Measurements from ENCODE around the gene ZW10.

ZW10 gene

GRCh38 chr11:113773416-113774173, at the start of gene ZW10:
Gene ZW10, minus strand, starts transcription at chr11:113773692. Its CDS starts 26 bp downstream, at chr11:113773666.
- H3K4me1 ChIP-seq (ENCODE audit: control insufficient read depth, insufficient read depth, low read length), result peaks cover 11% of the 10 kb centered on the region
- peaks cover 6% of the 10 kb centered on the region for H3K36me3 ChIP-seq (ENCODE audit: control insufficient read depth, insufficient read depth, low read length, severe bottlenecking)
- H3K4me3 ChIP-seq (ENCODE audit: low read length), result peak within 1 kb of the TSS; percentile 90
- peak; percentile 100 for DNase-seq (ENCODE audit: low read depth)
- H3K27me3 ChIP-seq (replicated peaks; ENCODE audit: control insufficient read depth, insufficient read depth, low read length), result no peaks in the 10 kb centered on the region
- no peaks in the 10 kb centered on the region for H3K9me3 ChIP-seq (ENCODE audit: control insufficient read depth, low read length)
- peak within 1 kb of the TSS; percentile 91 for H3K9ac ChIP-seq (ENCODE audit: low read length)

DNA sequence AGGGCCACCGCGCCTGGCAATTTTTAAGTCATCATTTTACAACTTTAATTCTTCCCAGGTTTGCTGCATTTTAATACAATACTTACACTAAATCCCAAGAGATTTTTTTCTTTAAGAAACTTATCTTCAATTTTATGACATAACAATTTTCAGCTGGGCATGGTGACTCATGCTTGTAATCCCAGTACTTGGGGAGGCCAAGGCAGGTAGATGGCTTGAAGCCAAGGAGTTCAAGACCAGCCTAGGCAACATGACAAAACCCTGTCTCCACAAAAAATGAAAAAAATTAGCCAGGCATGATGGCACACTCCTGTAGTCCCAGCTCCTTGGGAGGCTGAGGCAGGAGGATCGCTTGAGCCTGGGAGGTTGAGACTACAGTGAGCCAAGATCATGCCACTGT, 44.9 kb upstream of the ZW10 start:
- Histone ChIP-seq H3K4me1 (ENCODE audit: control insufficient read depth, insufficient read depth, low read length) (no peaks in the 10 kb centered on the region), H3K4me3 (ENCODE audit: low read length) (no peak overlapping the region), H3K9me3 (ENCODE audit: control insufficient read depth, low read length) (no peaks in the 10 kb centered on the region), H3K36me3 (ENCODE audit: control insufficient read depth, insufficient read depth, low read length, severe bottlenecking) (peaks cover 30% of the 10 kb centered on the region), H3K9ac (ENCODE audit: low read length) (no peak overlapping the region), H3K27me3 (replicated peaks; ENCODE audit: control insufficient read depth, insufficient read depth, low read length) (no peaks in the 10 kb centered on the region)
- no peak for DNase-seq (ENCODE audit: low read depth)

DNA sequence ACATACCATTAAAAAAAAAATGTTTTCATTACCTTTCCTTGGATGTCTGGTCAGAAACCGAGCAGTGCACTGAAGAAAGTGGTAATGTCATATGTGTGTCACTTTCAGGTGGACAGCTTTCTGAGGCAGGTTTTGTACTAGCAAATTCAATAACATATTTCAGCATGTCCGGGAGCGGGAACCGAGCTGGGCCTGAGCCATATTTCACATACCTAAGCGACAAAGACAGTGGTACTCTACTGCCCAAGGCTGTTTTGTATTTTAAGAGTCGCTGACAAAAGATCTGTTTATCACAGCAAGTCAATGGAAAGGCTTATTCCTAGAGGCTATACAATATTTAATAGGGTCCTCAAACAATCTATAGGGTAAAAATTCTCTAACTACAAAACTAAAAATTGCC, 44.1 kb upstream of the ZW10 start:
- Histone ChIP-seq H3K9me3 (ENCODE audit: control insufficient read depth, low read length) (no peaks in the 10 kb centered on the region), H3K4me1 (ENCODE audit: control insufficient read depth, insufficient read depth, low read length) (no peaks in the 10 kb centered on the region), H3K36me3 (ENCODE audit: control insufficient read depth, insufficient read depth, low read length, severe bottlenecking) (peaks cover 34% of the 10 kb centered on the region), H3K9ac (ENCODE audit: low read length) (no peak overlapping the region), H3K27me3 (replicated peaks; ENCODE audit: control insufficient read depth, insufficient read depth, low read length) (no peaks in the 10 kb centered on the region), H3K4me3 (ENCODE audit: low read length) (no peak overlapping the region)
- DNase-seq (ENCODE audit: low read depth), result no peak

- H3K9ac ChIP-seq (ENCODE audit: low read length), result no peak overlapping the region
- no peak overlapping the region for H3K4me3 ChIP-seq (ENCODE audit: low read length)
- H3K36me3 ChIP-seq (ENCODE audit: control insufficient read depth, insufficient read depth, low read length, severe bottlenecking), result peaks cover 37% of the 10 kb centered on the region
- no peaks in the 10 kb centered on the region for H3K9me3 ChIP-seq (ENCODE audit: control insufficient read depth, low read length)
- DNase-seq (ENCODE audit: low read depth), result peak; percentile 3
- no peaks in the 10 kb centered on the region for H3K27me3 ChIP-seq (replicated peaks; ENCODE audit: control insufficient read depth, insufficient read depth, low read length)
- H3K4me1 ChIP-seq (ENCODE audit: control insufficient read depth, insufficient read depth, low read length), result no peaks in the 10 kb centered on the region
Measured at GRCh38 chr11:113817162-113817561, 43.7 kb upstream of the ZW10 start.

DNA sequence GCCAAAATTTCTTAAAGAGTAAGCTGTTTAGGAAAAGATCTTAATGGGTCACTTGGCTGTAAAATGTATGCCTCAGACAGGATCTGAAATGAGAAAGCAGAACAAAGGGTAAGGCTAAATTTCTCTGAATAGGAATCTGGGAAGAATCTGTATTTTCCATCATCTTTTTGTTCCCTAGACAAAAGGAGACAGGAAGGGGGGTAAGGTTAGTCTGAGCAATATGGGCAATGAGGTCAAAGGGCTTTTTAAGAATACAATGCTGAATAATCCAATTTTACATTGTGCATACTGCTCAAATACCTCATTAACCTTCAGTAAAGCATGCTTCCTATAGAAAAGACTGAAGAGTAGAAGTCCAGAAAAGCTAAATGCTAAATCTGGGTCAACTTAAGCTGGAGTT, 40.7 kb upstream of the ZW10 start:
- Histone ChIP-seq H3K36me3 (ENCODE audit: control insufficient read depth, insufficient read depth, low read length, severe bottlenecking) (peaks cover 33% of the 10 kb centered on the region), H3K4me3 (ENCODE audit: low read length) (no peak overlapping the region), H3K4me1 (ENCODE audit: control insufficient read depth, insufficient read depth, low read length) (no peaks in the 10 kb centered on the region), H3K9me3 (ENCODE audit: control insufficient read depth, low read length) (no peaks in the 10 kb centered on the region), H3K27me3 (replicated peaks; ENCODE audit: control insufficient read depth, insufficient read depth, low read length) (no peaks in the 10 kb centered on the region), H3K9ac (ENCODE audit: low read length) (no peak overlapping the region)
- DNase-seq (ENCODE audit: low read depth), result no peak

- H3K9me3 ChIP-seq (ENCODE audit: control insufficient read depth, low read length), result no peaks in the 10 kb centered on the region
- no peaks in the 10 kb centered on the region for H3K27me3 ChIP-seq (replicated peaks; ENCODE audit: control insufficient read depth, insufficient read depth, low read length)
- no peak overlapping the region for H3K9ac ChIP-seq (ENCODE audit: low read length)
- peaks cover 53% of the 10 kb centered on the region for H3K36me3 ChIP-seq (ENCODE audit: control insufficient read depth, insufficient read depth, low read length, severe bottlenecking)
- no peak overlapping the region for H3K4me3 ChIP-seq (ENCODE audit: low read length)
- no peak for DNase-seq (ENCODE audit: low read depth)
- H3K4me1 ChIP-seq (ENCODE audit: control insufficient read depth, insufficient read depth, low read length), result peaks cover 12% of the 10 kb centered on the region
Measured at GRCh38 chr11:113808931-113809330, 35.4 kb upstream of the ZW10 start.

GRCh38 chr11:113806406-113806805, 32.9 kb upstream of the ZW10 start:
- H3K36me3 ChIP-seq (ENCODE audit: control insufficient read depth, insufficient read depth, low read length, severe bottlenecking), result peaks cover 48% of the 10 kb centered on the region
- peaks cover 12% of the 10 kb centered on the region for H3K4me1 ChIP-seq (ENCODE audit: control insufficient read depth, insufficient read depth, low read length)
- DNase-seq (ENCODE audit: low read depth), result peak; percentile 13
- no peaks in the 10 kb centered on the region for H3K27me3 ChIP-seq (replicated peaks; ENCODE audit: control insufficient read depth, insufficient read depth, low read length)
- no peak overlapping the region for H3K4me3 ChIP-seq (ENCODE audit: low read length)
- H3K9me3 ChIP-seq (ENCODE audit: control insufficient read depth, low read length), result no peaks in the 10 kb centered on the region
- H3K9ac ChIP-seq (ENCODE audit: low read length), result no peak overlapping the region

GRCh38 chr11:113805640-113806039, 32.1 kb upstream of the ZW10 start:
- no peak for DNase-seq (ENCODE audit: low read depth)
- Histone ChIP-seq H3K4me1 (ENCODE audit: control insufficient read depth, insufficient read depth, low read length) (peaks cover 12% of the 10 kb centered on the region), H3K4me3 (ENCODE audit: low read length) (no peak overlapping the region), H3K36me3 (ENCODE audit: control insufficient read depth, insufficient read depth, low read length, severe bottlenecking) (peaks cover 51% of the 10 kb centered on the region), H3K9me3 (ENCODE audit: control insufficient read depth, low read length) (no peaks in the 10 kb centered on the region), H3K27me3 (replicated peaks; ENCODE audit: control insufficient read depth, insufficient read depth, low read length) (no peaks in the 10 kb centered on the region), H3K9ac (ENCODE audit: low read length) (no peak overlapping the region)

DNA sequence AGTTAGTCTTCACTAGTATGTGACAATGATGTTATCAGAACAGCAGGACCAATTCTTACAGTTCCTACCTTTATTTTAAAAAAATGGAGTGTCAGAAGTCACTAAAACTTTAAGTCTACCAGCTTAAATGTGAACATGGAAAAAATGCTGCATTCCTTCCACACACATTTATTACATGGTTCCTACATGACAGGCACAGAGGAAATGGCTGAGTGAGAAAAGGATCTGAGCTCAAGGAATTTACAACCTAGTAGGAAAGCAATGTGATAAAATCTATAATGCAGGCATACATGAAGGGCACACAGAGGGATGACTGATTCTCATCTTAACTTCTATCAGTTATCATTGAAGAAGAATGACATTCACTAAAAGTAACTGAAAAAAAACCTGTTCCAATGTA, 29.1 kb upstream of the ZW10 start:
- Histone ChIP-seq H3K36me3 (ENCODE audit: control insufficient read depth, insufficient read depth, low read length, severe bottlenecking) (peaks cover 48% of the 10 kb centered on the region), H3K9me3 (ENCODE audit: control insufficient read depth, low read length) (no peaks in the 10 kb centered on the region), H3K9ac (ENCODE audit: low read length) (no peak overlapping the region), H3K4me3 (ENCODE audit: low read length) (no peak overlapping the region), H3K27me3 (replicated peaks; ENCODE audit: control insufficient read depth, insufficient read depth, low read length) (no peaks in the 10 kb centered on the region), H3K4me1 (ENCODE audit: control insufficient read depth, insufficient read depth, low read length) (peaks cover 12% of the 10 kb centered on the region)
- DNase-seq (ENCODE audit: low read depth), result no peak

DNA sequence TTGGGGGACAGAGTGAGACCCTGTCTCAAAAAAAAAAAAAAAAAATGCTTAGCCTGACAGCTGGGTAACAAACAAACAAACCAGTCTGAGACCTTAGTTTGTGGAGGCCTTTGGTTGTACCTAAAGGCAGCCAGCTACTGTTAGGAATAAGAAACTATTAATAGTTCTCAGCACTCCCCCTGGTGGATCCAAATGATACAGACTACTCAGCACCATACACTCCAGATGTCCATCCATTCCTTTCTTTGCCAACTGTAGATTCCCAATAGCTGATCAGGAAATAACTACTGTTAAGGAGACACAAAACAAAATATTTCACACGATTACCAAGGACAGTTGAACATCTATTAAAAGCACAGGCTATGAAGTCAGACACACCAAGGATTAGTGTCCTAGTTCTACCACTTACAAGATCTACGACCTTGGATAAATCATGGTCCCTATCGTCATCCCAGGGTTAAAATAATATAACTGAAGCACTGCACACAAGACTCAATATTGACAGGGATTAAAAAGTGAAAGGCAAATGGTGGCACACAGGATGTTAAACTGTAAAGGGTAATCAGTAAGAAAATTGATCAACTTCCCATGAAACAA, 23.3 kb upstream of the ZW10 start:
- no peak overlapping the region for H3K9ac ChIP-seq (ENCODE audit: low read length)
- no peaks in the 10 kb centered on the region for H3K27me3 ChIP-seq (replicated peaks; ENCODE audit: control insufficient read depth, insufficient read depth, low read length)
- DNase-seq (ENCODE audit: low read depth), result peak; percentile 68
- no peak overlapping the region for H3K4me3 ChIP-seq (ENCODE audit: low read length)
- peaks cover 22% of the 10 kb centered on the region for H3K36me3 ChIP-seq (ENCODE audit: control insufficient read depth, insufficient read depth, low read length, severe bottlenecking)
- H3K9me3 ChIP-seq (ENCODE audit: control insufficient read depth, low read length), result peaks cover 3% of the 10 kb centered on the region
- H3K4me1 ChIP-seq (ENCODE audit: control insufficient read depth, insufficient read depth, low read length), result no peaks in the 10 kb centered on the region

GRCh38 chr11:113789675-113790320, 16.3 kb upstream of the ZW10 start:
- Histone ChIP-seq H3K4me1 (ENCODE audit: control insufficient read depth, insufficient read depth, low read length) (no peaks in the 10 kb centered on the region), H3K4me3 (ENCODE audit: low read length) (no peak overlapping the region), H3K9me3 (ENCODE audit: control insufficient read depth, low read length) (no peaks in the 10 kb centered on the region), H3K9ac (ENCODE audit: low read length) (no peak overlapping the region), H3K27me3 (replicated peaks; ENCODE audit: control insufficient read depth, insufficient read depth, low read length) (peaks cover 12% of the 10 kb centered on the region), H3K36me3 (ENCODE audit: control insufficient read depth, insufficient read depth, low read length, severe bottlenecking) (no peaks in the 10 kb centered on the region)
- no peak for DNase-seq (ENCODE audit: low read depth)

Measured in adipocyte (in vitro differentiated cells).